Adrenal gland (tissue), 12 donors: ENCODE results near the gene TET2. TPM values are rescaled to one million over a fixed set of nuclear protein-coding genes. Genes with fewer than 3 reads are reported as not detected.

Experiments used
- DNase-seq, 7 donors: peaks; one replicate each; pipeline ENCODE4 v3.0.0-alpha.2; 2019 to 2020
- H3K27ac ChIP-seq, 5 donors: fragments of 200-600 bp; sonication (generic) in 4 of 5; 1 replicate in 3 of 5; 2 replicates in 2 of 5; pipeline versions ENCODE4 v1.5.1 to v1.8.0; 2016 to 2020; ENCODE audit warnings: mild to moderate bottlenecking in 1 of 5
- H3K27me3 ChIP-seq: fragments of 200-600 bp; 2 replicates; pipeline ENCODE4 v1.8.0; 2021
- H3K36me3 ChIP-seq, 2 donors: fragments of 200-600 bp; replicated peaks in 1 of 2; 1 replicate in 1 of 2; 2 replicates in 1 of 2; pipeline versions ENCODE4 v1.5.1 to v1.8.0; 2018 to 2022
- H3K4me1 ChIP-seq, 2 donors: fragments of 200-600 bp; replicated peaks in 1 of 2; 1 replicate in 1 of 2; 2 replicates in 1 of 2; pipeline versions ENCODE4 v1.5.1 to v1.8.0; 2018 to 2021
- H3K4me3 ChIP-seq, 4 donors: fragments of 200-600 bp; sonication (generic) in 3 of 4; one replicate each; pipeline ENCODE4 v1.5.1; 2016 to 2018
- H3K9me3 ChIP-seq, 3 donors: fragments of 200-600 bp; sonication (generic) in 1 of 3; replicated peaks in 1 of 3; 1 replicate in 2 of 3; 2 replicates in 1 of 3; pipeline versions ENCODE4 v1.5.1 to v1.8.0; 2016 to 2021
- POLR2A ChIP-seq, 2 donors: fragments of 450-650 bp; IDR thresholded peaks; one replicate each; pipeline ENCODE4 v1.6.1; 2017; ENCODE audit warnings: antibody characterized with exemption in 2 of 2, mild to moderate bottlenecking in 2 of 2, moderate library complexity in 1 of 2
- WGBS, 4 donors: extraction: QIAGEN DNeasy Blood & Tissue Kit in 2 of 4; methylation state at CpG; one replicate each; pipeline versions ENCODE4 v1.1.5 to v1.1.7; 2013 to 2017; 5-methylcytosine and 5-hydroxymethylcytosine counted together
- intact Hi-C, 2 donors: fragments of 100-400 bp; cut with DNase I; formaldehyde crosslinking; loops; one replicate each; pipeline versions ENCODE4 v1.14.1 to v1.15.0; 2022 to 2023
- polyA plus RNA-seq, 3 donors: library from polyadenylated mRNA; stranded (reverse); fragments of 200-250 nt in 2 of 3; fragments of 350-450 nt in 1 of 3; fragmentation: Illumina TruSeq in 1 of 3; extraction: RNeasy Lipid Tissue Mini Kit (QIAGEN cat#74804) in 1 of 3; gene quantifications; one replicate each; pipeline ENCODE4 v1.2.3, GENCODE V29; 2013 to 2014
- total RNA-seq, 9 donors: library from RNA; depleted of rRNA in 4 of 9; stranded (reverse); fragments of >200 nt in 4 of 9; fragments of 120-200 nt in 1 of 9; fragmentation: NEBNext Ultra II Directional in 1 of 9; extraction: Animal tissue kit (Norgen Biotek cat#: 25700) in 1 of 9; gene quantifications; one replicate each; pipeline versions ENCODE4 v1.1.0 to v1.2.4, GENCODE V29; 2013 to 2023
- TF ChIP-seq, protein P1 (sequence below), 6 experiments: fragments of 450-650 bp in 4 of 6; fragments of 200-600 bp in 2 of 6; sonication (generic) in 1 of 6; IDR thresholded peaks; 1 replicate in 5 of 6; 2 replicates in 1 of 6; pipeline versions ENCODE4 v1.5.1 to v1.8.0; 2016 to 2021; ENCODE audit warnings: antibody characterized with exemption in 6 of 6, mild to moderate bottlenecking in 2 of 6, moderate library complexity in 1 of 6
- donor health status: healthy with polysubstance abuse.
- donor health status: Bipolar disorder and iron deficiency.
- donor health status: DM: yes; HTN: yes; CAD: no.
- donor health status: DM: no; HTN: no; CAD: no.
- donor health status: DM: no; HTN: no; CAD: no.
- donor health status: DM: yes; HTN: yes; CAD: no.

The TET2 gene
- total and polyA plus RNA-seq, 12 donors, result 3.7 to 26.1 (median 14.6) TPM

GRCh38 chr4:105282489-105282888 lies 135.8 kb downstream of the TET2 start:
- H3K27ac ChIP-seq, result no peak overlapping the region
- no peak for TF ChIP-seq POLR2A (IDR thresholded peaks at IDR 0.05)
- TF ChIP-seq, protein P1, sequence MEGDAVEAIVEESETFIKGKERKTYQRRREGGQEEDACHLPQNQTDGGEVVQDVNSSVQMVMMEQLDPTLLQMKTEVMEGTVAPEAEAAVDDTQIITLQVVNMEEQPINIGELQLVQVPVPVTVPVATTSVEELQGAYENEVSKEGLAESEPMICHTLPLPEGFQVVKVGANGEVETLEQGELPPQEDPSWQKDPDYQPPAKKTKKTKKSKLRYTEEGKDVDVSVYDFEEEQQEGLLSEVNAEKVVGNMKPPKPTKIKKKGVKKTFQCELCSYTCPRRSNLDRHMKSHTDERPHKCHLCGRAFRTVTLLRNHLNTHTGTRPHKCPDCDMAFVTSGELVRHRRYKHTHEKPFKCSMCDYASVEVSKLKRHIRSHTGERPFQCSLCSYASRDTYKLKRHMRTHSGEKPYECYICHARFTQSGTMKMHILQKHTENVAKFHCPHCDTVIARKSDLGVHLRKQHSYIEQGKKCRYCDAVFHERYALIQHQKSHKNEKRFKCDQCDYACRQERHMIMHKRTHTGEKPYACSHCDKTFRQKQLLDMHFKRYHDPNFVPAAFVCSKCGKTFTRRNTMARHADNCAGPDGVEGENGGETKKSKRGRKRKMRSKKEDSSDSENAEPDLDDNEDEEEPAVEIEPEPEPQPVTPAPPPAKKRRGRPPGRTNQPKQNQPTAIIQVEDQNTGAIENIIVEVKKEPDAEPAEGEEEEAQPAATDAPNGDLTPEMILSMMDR (IDR thresholded peaks at IDR 0.05), result no peak
- H3K4me3 ChIP-seq, result no peak overlapping the region
- H3K36me3 ChIP-seq, result no peaks in the 10 kb centered on the region
- H3K4me1 ChIP-seq, result no peaks in the 10 kb centered on the region
- H3K9me3 ChIP-seq, result no peaks in the 10 kb centered on the region
- H3K27me3 ChIP-seq, result no peaks in the 10 kb centered on the region
- no peak for DNase-seq
- intact Hi-C loops, result no loop called here
- WGBS, 4 donors, result 85 to 92% (median 89%) methylated on average over 3 of the region's 3 CpGs

DNA sequence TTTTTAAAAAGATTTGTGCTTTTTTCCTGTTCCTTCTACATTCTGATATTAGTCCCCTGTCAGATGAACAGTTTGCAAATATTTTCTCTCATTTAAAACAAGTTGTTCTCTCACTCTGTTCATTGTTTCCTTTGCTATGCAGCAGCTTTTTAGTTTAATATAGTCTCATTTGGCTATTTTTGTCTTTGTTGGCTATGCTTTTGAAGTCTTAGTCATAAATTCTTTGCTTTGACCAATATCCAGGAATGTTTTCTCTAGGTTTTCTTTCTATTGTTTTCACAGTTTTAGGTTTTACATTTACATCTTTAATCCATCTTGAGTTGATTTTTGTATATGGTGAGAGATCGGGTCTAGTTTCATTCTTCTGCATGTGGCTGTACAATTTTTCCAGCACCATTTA lies 136.8 kb downstream of the TET2 start:
- Histone ChIP-seq H3K27ac (no peak overlapping the region), H3K9me3 (no peaks in the 10 kb centered on the region), H3K27me3 (no peaks in the 10 kb centered on the region), H3K4me1 (no peaks in the 10 kb centered on the region), H3K36me3 (no peaks in the 10 kb centered on the region), H3K4me3 (no peak overlapping the region)
- 86 to 95% (median 90%) methylated on average over 1 of the region's 1 CpG for WGBS, 4 donors
- TF ChIP-seq, protein P1 (IDR thresholded peaks at IDR 0.05), result no peak
- TF ChIP-seq POLR2A (IDR thresholded peaks at IDR 0.05), result no peak
- DNase-seq, result no peak
- intact Hi-C loops, result no loop called here

GRCh38 chr4:105288121-105288520 lies 141.4 kb downstream of the TET2 start:
- intact Hi-C loops, result no loop called here
- Histone ChIP-seq H3K27ac (no peak overlapping the region), H3K4me1 (no peaks in the 10 kb centered on the region), H3K27me3 (no peaks in the 10 kb centered on the region), H3K36me3 (no peaks in the 10 kb centered on the region), H3K9me3 (no peaks in the 10 kb centered on the region), H3K4me3 (no peak overlapping the region)
- WGBS, 4 donors, result 97 to 100% (median 99%) methylated on average over 2 of the region's 2 CpGs
- DNase-seq, result no peak
- no peak for TF ChIP-seq POLR2A (IDR thresholded peaks at IDR 0.05)
- TF ChIP-seq, protein P1 (IDR thresholded peaks at IDR 0.05), result no peak

GRCh38 chr4:105291925-105292324 lies 145.2 kb downstream of the TET2 start:
- intact Hi-C loops, result no loop called here
- no peak overlapping the region for H3K27ac ChIP-seq
- H3K9me3 ChIP-seq, result no peaks in the 10 kb centered on the region
- WGBS, 4 donors, result 72 to 84% (median 78%) methylated on average over 3 of the region's 3 CpGs
- no peak overlapping the region for H3K4me3 ChIP-seq
- H3K4me1 ChIP-seq, result no peaks in the 10 kb centered on the region
- TF ChIP-seq, protein P1 (IDR thresholded peaks at IDR 0.05), result no peak
- TF ChIP-seq POLR2A (IDR thresholded peaks at IDR 0.05), result no peak
- no peak for DNase-seq
- H3K36me3 ChIP-seq, result no peaks in the 10 kb centered on the region
- H3K27me3 ChIP-seq, result no peaks in the 10 kb centered on the region
